Right lobe of liver (tissue), 4 donors: ENCODE results near the gene DNAJC16.

Experiments used
- POLR2A ChIP-seq: fragments of 450-650 bp; IDR thresholded peaks from one replicate; pipeline ENCODE4 v1.6.1; 2017; ENCODE audit warnings: antibody characterized with exemption, mild to moderate bottlenecking
- TF ChIP-seq, protein P1 (sequence below), 4 donors: fragments of 200-600 bp in 3 of 4; fragments of 450-650 bp in 1 of 4; IDR thresholded peaks; one replicate each; pipeline versions ENCODE4 v1.5.1 to v1.8.0; 2016 to 2022; ENCODE audit warnings: antibody characterized with exemption in 4 of 4, mild to moderate bottlenecking in 2 of 4
- donor health status: DM: no; HTN: no; CAD: no.
- donor health status: DM: no; HTN: no; CAD: no.
- donor health status: DM: no; HTN: yes; CAD: no.

GRCh38 chr1:15577691-15578090 is 51.0 kb downstream of the DNAJC16 start:
- TF ChIP-seq, protein P1, sequence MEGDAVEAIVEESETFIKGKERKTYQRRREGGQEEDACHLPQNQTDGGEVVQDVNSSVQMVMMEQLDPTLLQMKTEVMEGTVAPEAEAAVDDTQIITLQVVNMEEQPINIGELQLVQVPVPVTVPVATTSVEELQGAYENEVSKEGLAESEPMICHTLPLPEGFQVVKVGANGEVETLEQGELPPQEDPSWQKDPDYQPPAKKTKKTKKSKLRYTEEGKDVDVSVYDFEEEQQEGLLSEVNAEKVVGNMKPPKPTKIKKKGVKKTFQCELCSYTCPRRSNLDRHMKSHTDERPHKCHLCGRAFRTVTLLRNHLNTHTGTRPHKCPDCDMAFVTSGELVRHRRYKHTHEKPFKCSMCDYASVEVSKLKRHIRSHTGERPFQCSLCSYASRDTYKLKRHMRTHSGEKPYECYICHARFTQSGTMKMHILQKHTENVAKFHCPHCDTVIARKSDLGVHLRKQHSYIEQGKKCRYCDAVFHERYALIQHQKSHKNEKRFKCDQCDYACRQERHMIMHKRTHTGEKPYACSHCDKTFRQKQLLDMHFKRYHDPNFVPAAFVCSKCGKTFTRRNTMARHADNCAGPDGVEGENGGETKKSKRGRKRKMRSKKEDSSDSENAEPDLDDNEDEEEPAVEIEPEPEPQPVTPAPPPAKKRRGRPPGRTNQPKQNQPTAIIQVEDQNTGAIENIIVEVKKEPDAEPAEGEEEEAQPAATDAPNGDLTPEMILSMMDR (IDR thresholded peaks at IDR 0.05): no peak
- TF ChIP-seq POLR2A: no peak
